IPS-18a (cell line): ENCODE results near the gene FBF1.

Experiments
- H3K27ac ChIP-seq: one replicate; pipeline ENCODE4 v1.5.1; 2013; ENCODE audit warnings: low read length
- H3K27me3 ChIP-seq: one replicate; pipeline ENCODE4 v1.6.1; 2013; ENCODE audit warnings: mild to moderate bottlenecking, low read length; ENCODE audit not compliant: control insufficient read depth, insufficient read depth
- H3K36me3 ChIP-seq: one replicate; pipeline ENCODE4 v1.6.1; 2013; ENCODE audit warnings: low read depth, low read length; ENCODE audit not compliant: control insufficient read depth
- H3K4me1 ChIP-seq: one replicate; pipeline ENCODE4 v1.6.1; 2013; ENCODE audit warnings: low read depth, low read length; ENCODE audit not compliant: control insufficient read depth
- H3K4me3 ChIP-seq: one replicate; pipeline ENCODE4 v1.5.1; 2013; ENCODE audit warnings: low read length
- H3K9ac ChIP-seq: one replicate; pipeline ENCODE4 v1.6.1; 2013; ENCODE audit warnings: mild to moderate bottlenecking, low read length, moderate library complexity
- H3K9me3 ChIP-seq: one replicate; pipeline ENCODE4 v1.6.1; 2013; ENCODE audit warnings: low read depth, low read length; ENCODE audit not compliant: control insufficient read depth

FBF1 gene

DNA sequence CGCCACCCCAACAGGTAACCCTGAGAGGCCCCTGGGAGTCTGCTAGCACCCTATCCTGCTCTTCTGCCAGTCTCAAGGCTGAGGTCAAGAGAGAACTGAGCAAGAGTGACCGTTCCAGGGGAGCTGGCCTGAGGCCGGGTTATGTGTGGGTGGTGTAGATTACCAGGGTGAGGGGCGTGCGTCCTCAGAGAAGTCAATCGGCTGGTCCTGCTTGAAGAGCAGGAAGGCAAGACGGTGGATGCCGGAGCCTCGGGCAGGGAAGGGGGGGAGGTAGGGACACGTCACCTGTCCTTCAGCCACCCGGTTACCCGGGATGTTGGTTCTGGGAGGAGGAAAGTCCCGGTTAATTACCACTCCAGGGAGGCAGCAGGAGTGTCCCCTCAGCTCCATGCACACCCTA lies 41.5 kb downstream of the FBF1 start:
- Histone ChIP-seq H3K4me3 (no peak overlapping the region), H3K27me3 (no peaks in the 10 kb centered on the region), H3K9me3 (no peaks in the 10 kb centered on the region), H3K36me3 (peaks cover 28% of the 10 kb centered on the region), H3K9ac (no peak overlapping the region), H3K4me1 (peaks cover 10% of the 10 kb centered on the region), H3K27ac (no peak overlapping the region)

DNA sequence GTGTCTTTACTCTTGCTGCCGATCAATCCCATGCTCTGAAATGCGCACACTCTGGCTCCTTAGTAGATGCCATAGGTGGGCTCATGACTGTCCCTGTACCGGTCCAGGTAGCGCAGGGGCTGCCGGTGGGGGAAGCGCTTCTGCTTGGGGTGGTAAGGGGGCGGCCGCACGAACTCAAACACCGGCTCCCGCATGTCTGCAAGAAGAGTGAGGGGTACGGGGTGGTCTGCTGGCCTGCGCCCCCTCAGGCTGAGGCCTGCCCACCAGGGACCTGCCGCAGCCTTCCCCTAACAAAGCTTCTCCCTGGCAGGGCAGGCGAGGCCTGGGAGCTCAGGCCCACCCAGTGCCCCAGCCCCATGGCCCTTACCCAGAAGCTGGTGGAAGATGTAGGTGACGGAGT lies 42.1 kb downstream of the FBF1 start:
- no peaks in the 10 kb centered on the region for H3K9me3 ChIP-seq
- H3K27me3 ChIP-seq, result no peaks in the 10 kb centered on the region
- H3K4me3 ChIP-seq, result no peak overlapping the region
- H3K4me1 ChIP-seq, result peaks cover 10% of the 10 kb centered on the region
- no peak overlapping the region for H3K9ac ChIP-seq
- peaks cover 28% of the 10 kb centered on the region for H3K36me3 ChIP-seq
- no peak overlapping the region for H3K27ac ChIP-seq

DNA sequence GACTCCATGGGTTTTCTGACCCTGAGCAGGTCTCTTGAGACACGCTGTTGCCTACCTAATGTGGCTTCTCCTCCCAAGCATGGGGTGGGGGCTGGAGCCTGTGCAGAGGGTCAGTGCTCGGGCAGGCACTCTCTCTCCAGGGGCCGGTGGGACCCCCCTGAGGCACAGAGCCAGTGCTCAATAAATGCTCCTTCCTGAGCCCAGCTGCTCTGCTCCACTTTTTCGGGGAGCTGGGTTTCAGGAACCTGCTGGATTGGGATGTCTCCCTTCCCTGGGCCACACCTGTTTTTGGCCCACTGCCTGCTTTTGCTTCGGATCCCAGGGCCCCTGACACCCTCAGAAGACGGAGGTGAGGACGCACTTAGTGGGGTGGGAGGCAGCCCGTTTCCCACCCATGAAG lies 42.8 kb downstream of the FBF1 start:
- Histone ChIP-seq H3K9ac (no peak overlapping the region), H3K27ac (no peak overlapping the region), H3K36me3 (peaks cover 28% of the 10 kb centered on the region)

DNA sequence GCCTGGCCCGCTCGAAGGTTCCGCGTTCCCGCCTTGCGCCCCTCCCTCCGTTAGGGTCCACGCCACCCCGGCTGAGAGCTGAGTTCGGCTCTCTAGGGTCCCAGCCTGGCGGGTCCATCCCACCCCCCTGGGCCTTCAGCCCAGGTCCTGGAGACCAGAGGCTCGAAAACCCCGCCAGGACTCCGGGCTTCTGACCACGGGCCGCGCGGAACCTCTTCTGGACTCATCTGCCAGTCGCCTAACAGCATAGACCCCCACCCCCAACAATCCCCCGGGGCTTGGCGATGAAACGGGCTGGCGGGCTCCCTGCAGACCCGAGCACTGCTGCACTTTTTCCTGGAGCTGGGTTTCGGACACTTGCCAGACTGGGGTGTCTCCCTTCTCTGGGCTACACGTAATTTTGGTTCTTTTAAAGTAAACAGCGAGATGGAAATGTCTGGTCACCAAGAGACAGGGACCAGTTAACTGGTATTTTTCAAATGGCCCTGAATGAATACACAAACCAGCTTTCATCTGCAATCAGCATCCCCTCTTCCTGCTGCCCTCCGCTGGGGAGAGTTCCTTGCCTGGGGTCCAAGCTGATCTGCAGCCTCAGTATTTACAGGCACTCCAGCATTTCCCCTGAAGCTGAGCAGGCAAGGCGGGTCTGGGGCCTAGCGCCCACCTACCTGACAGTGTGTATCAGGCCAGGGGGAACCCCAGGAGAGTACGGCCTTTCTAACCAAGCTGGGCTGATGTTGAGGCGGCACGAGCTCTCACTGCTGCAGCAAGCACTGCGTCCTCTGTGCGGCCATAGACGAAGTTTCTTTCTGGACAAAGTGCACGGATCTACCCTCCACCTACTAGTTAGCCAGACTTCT lies 43.5 kb downstream of the FBF1 start:
- Histone ChIP-seq H3K9ac (peak overlapping the region; percentile 32), H3K4me1 (peaks cover 10% of the 10 kb centered on the region), H3K27ac (no peak overlapping the region), H3K36me3 (peaks cover 31% of the 10 kb centered on the region), H3K27me3 (no peaks in the 10 kb centered on the region), H3K9me3 (no peaks in the 10 kb centered on the region), H3K4me3 (peak overlapping the region; percentile 61)

More for the DNA sequence above, 42.8 kb downstream of the FBF1 start:
- Histone ChIP-seq H3K4me3 (no peak overlapping the region), H3K27me3 (no peaks in the 10 kb centered on the region), H3K4me1 (peaks cover 10% of the 10 kb centered on the region), H3K9me3 (no peaks in the 10 kb centered on the region)

DNA sequence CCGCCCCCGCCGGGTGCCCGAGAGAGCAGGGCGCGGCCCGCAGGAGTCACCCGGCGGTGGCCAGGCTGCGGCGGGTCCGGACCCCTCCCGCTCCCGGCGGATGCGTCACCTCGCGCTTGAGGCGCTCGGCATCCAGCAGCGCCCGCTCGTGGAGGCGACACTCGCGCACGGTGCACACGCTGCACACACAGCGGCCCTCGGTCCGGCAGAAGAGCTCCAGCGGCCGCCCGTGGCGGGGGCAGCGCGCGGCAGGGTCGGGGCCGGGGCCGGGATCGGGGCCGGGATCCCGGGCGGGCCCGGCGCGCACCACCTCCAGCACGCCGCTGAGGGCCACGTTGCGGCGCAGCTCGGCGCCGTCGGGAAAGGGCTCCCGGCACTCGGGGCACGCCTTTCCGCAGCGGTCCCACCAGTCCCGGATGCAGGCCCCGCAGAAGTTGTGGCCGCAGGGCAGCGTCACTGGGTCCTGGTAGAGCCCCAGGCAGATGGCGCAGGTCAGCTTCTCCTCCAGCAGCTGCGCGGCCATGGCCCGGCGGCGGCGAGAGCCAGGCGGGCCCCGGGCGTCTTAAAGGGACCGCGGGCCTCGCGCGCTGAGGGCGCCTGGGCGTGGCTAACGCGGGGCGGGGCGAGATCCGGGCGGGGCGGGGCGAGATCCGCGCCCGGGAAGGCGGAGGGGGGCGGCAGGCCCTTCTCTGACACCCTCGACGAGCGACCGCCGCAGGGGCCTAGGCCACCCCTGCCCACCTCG lies 44.3 kb downstream of the FBF1 start, which contains the start of gene TRIM65:
TRIM65 (minus strand) TSS at position 537 of the 745 bp plus-strand sequence; CDS start at position 523, 14 bp downstream.
- no peaks in the 10 kb centered on the region for H3K27me3 ChIP-seq
- H3K9me3 ChIP-seq, result no peaks in the 10 kb centered on the region
- H3K9ac ChIP-seq, result peak within 1 kb of the TSS; percentile 81
- H3K27ac ChIP-seq, result no peak within 1 kb of the TSS
- H3K4me3 ChIP-seq, result peak within 1 kb of the TSS; percentile 61
- H3K4me1 ChIP-seq, result peaks cover 10% of the 10 kb centered on the region
- H3K36me3 ChIP-seq, result peaks cover 33% of the 10 kb centered on the region

DNA sequence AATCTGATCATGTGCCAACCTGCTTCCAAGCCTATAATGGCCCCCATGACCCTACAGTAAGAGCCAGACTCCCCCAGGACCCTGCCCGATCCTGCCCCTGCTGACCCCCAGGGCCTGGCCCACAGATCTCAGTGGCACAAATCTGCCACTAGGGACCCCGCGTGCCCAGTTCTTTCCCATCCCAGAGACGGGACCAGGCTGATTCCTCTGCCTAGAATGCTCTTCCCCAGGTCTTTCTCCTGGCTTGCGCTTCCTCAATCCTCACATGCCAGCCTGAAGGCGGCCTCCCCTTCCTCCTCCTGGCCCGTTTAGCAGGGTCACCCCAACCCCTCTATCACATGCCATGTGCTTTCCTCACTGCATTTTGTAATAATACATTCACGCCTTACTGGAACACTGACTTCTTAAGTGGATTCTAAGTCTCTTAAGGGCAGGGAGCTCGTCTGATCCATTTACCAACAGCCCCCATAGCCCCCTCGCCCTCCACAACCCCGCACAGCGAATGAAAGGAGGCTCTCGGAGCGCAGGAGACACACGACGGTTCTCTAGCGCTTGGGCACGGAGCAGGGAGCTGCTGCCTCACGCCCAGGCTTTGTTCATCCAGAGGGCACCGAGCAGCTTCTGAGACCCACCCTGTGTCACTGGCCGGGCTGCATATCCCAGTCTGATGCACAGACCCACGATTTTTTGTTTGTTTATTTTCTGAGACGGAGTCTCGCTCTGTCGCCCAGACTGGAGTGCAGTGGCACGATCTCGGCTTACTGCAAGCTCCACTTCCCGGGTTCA lies 45.3 kb downstream of the FBF1 start:
- no peaks in the 10 kb centered on the region for H3K27me3 ChIP-seq
- no peaks in the 10 kb centered on the region for H3K9me3 ChIP-seq
- H3K36me3 ChIP-seq, result peaks cover 35% of the 10 kb centered on the region
- no peak overlapping the region for H3K27ac ChIP-seq
- H3K4me1 ChIP-seq, result peaks cover 10% of the 10 kb centered on the region
- peak overlapping the region; percentile 61 for H3K4me3 ChIP-seq
- H3K9ac ChIP-seq, result peak overlapping the region; percentile 81

DNA sequence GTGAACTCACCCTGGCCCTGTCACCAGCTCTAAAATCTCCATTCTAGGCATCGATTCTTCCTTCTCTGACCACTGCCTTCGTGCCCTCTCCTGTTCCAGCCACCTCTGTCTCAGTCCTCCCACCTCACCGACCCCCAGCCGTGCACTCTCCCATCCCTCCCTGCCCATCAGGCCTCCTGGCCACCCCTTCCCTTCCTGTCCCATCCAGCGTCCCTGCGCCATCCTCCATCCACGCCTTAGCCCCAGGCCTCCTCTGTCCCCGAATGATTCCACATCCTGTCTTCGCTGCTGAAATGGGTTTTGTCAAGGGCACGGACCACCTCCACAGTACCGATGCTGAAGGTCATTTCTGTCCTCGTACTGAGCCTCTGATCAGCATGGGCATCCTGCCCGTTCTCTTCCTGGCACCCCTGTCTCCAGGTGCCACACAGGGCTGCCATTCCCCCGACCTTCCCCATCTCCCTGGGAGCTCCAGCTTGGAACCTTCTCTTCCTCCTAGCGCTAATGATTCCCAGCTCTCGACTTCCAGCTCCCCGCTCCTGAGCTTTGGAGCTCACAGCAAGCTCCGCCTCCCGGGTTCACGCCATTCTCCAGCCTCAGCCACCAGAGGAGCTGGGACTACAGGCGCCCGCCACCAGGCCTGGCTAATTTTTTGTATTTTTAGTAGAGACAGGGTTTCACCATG lies 46.7 kb downstream of the FBF1 start:
- Histone ChIP-seq H3K4me1 (peaks cover 10% of the 10 kb centered on the region), H3K27me3 (no peaks in the 10 kb centered on the region), H3K9ac (no peak overlapping the region), H3K36me3 (peaks cover 36% of the 10 kb centered on the region), H3K27ac (no peak overlapping the region), H3K9me3 (no peaks in the 10 kb centered on the region), H3K4me3 (no peak overlapping the region)

DNA sequence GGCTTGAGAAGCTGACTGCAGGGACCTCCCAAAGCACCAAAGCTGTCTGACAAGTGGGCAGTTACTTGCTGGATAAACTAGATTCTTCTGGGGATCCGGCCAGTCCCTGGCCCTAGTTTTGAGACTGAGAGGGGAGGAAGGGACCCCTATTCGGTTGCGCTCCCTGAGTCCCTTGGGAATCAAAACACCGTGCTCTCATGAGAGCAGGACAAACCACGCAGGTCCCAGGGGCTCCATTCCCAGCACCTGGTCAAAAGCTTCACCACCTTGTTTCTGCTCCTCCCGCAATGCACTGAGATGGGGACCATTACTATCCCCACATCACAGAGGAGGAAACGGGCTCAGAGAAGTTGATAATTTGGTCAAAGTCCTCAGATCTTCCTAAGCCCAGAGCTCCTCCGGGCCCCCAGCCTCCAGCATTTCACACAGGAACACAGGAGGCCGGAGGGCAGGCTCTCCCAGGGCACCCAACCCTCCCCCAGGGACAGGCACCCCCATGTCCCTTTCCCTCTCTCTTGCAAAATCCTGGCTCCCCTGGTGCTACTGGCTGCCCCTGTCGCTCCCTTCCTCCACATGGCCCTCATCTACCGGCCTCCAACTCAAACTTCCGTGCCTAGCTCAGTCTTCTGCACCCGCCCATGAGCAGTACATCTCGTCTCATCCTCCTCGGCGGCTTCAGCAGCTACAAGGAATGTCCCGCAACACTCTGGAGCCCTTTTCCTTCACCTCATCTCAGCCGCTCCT lies 47.4 kb downstream of the FBF1 start:
- H3K9ac ChIP-seq, result no peak overlapping the region
- H3K9me3 ChIP-seq, result no peaks in the 10 kb centered on the region
- no peaks in the 10 kb centered on the region for H3K27me3 ChIP-seq
- H3K4me3 ChIP-seq, result no peak overlapping the region
- no peak overlapping the region for H3K27ac ChIP-seq
- peaks cover 10% of the 10 kb centered on the region for H3K4me1 ChIP-seq
- peaks cover 32% of the 10 kb centered on the region for H3K36me3 ChIP-seq

DNA sequence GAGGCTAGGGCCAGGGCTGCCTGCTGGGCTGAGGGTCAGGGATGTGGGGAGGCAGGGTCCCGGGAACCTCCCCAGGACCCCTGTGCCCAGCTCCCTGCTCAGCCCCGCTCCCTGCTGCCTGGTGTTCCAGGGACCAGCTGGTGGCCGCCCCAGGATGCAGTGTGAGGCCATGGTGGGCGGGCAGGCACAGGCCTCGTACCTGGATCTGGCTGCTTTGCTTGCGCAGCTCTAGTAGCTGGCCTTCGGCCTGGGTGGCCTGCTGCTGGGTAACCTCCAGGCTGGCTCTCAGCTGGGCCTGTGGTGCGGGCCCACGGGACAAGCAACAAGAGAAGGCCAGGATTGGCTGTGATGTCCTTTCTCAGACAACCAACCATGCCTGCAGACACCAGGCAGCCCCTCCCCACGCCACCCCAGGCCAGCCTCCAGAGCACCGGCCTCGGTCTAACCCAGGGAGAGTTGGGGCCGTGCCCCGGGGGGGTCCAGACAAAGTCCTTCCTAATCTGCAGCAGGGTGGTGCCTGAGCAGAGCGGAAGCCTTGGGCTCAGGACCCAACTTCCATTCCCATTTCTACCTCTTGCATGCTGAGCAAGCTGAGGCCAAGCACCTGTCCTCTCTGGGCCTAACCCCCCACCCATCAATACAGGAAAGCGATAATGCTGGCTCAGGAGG lies 48.2 kb downstream of the FBF1 start:
- H3K27ac ChIP-seq, result no peak overlapping the region
- H3K9me3 ChIP-seq, result no peaks in the 10 kb centered on the region
- H3K9ac ChIP-seq, result no peak overlapping the region
- peaks cover 32% of the 10 kb centered on the region for H3K36me3 ChIP-seq
- H3K4me3 ChIP-seq, result no peak overlapping the region
- peaks cover 10% of the 10 kb centered on the region for H3K4me1 ChIP-seq
- H3K27me3 ChIP-seq, result no peaks in the 10 kb centered on the region
